SU-DHL-6 (cell line): Measurements from ENCODE around the gene HNRNPA1.
"Not testable (repeated sequence)": the region's sequence is repeated elsewhere in the genome, so short reads cannot be mapped to it uniquely, and the experiment has no call there.

Experiments
- H2AFZ ChIP-seq: fragments of 200-600 bp; sonication (generic); 2 replicates; pipeline ENCODE4 v1.6.1; 2014; ENCODE audit warnings: low read depth, mild to moderate bottlenecking, moderate library complexity, mixed read lengths, antibody characterized with exemption, low read length; ENCODE audit not compliant: severe bottlenecking
- H3F3A ChIP-seq: fragments of 200-600 bp; shearing (Covaris generic); 2 replicates; pipeline ENCODE4 v1.6.0; 2016; ENCODE audit warnings: antibody characterized with exemption, mild to moderate bottlenecking; ENCODE audit not compliant: insufficient read depth
- H3K27ac ChIP-seq: fragments of 200-600 bp; sonication (generic); 2 replicates; pipeline ENCODE4 v1.5.1; 2016; ENCODE audit warnings: low read depth, mild to moderate bottlenecking, low read length, moderate library complexity, mixed read lengths
- H3K27me3 ChIP-seq: fragments of 200-600 bp; sonication (generic), shearing (Covaris generic); 2 replicates; pipeline ENCODE4 v1.6.0; 2014; ENCODE audit warnings: mild to moderate bottlenecking, low read length
- H3K36me3 ChIP-seq: fragments of 200-600 bp; sonication (generic); 2 replicates; pipeline ENCODE4 v1.6.1; 2014; ENCODE audit warnings: mild to moderate bottlenecking, low read length, mixed read lengths
- H3K4me2 ChIP-seq: fragments of 300-600, 200-600 bp; shearing (Covaris generic), sonication (generic); 2 replicates; pipeline ENCODE4 v1.6.0; 2014; ENCODE audit warnings: low read length, low read depth, mild to moderate bottlenecking; ENCODE audit not compliant: poor library complexity, severe bottlenecking
- H3K4me3 ChIP-seq: fragments of 200-600 bp; sonication (generic); 2 replicates; pipeline ENCODE4 v1.5.1; 2014; ENCODE audit warnings: antibody characterized with exemption, low read length, mild to moderate bottlenecking, mixed read lengths; ENCODE audit not compliant: insufficient read depth, poor library complexity, severe bottlenecking
- H3K79me2 ChIP-seq: fragments of 200-600 bp; sonication (generic); 2 replicates; pipeline ENCODE4 v1.6.1; 2014; ENCODE audit warnings: mild to moderate bottlenecking, low read length, moderate library complexity; ENCODE audit not compliant: insufficient read depth
- H3K9ac ChIP-seq: fragments of 200-600 bp; sonication (generic); 2 replicates; pipeline ENCODE4 v1.7.0; 2014; ENCODE audit warnings: mild to moderate bottlenecking, low read length
- H3K9me2 ChIP-seq: fragments of 200-600 bp; sonication (generic); replicated peaks from 2 replicates; pipeline ENCODE4 v1.6.1; 2014; ENCODE audit warnings: low read length; ENCODE audit not compliant: insufficient read depth
- H3K9me3 ChIP-seq: fragments of 200-600 bp; sonication (generic); 2 replicates; pipeline ENCODE4 v1.6.1; 2014; ENCODE audit warnings: low read length, mixed read lengths; ENCODE audit not compliant: insufficient read depth
- H4K20me1 ChIP-seq: fragments of 200-600 bp; sonication (generic); 2 replicates; pipeline ENCODE4 v1.6.1; 2014; ENCODE audit warnings: low read depth, mild to moderate bottlenecking, antibody characterized with exemption, low read length, moderate library complexity, mixed read lengths
- CTCF ChIP-seq: fragments of 200-600 bp; sonication (generic); IDR thresholded peaks from one replicate; pipeline ENCODE4 v1.5.1; 2017; ENCODE audit warnings: antibody characterized with exemption, mild to moderate bottlenecking, low read length, moderate library complexity; ENCODE audit not compliant: insufficient read depth, poor library complexity, severe bottlenecking
- EZH2phosphoT487 ChIP-seq: fragments of 200-600 bp; sonication (generic), shearing (Covaris generic); conservative IDR thresholded peaks from 2 replicates; pipeline ENCODE4 v1.6.1; 2018; ENCODE audit warnings: mild to moderate bottlenecking, antibody characterized with exemption, low read length, moderate library complexity, mixed read lengths

HNRNPA1 gene

GRCh38 chr12:54304187-54304810 is 23.8 kb downstream of the HNRNPA1 start:
- H3K9ac ChIP-seq: no peak overlapping the region
- H3K9me3 ChIP-seq: no peaks in the 10 kb centered on the region
- no peak overlapping the region for H3K27ac ChIP-seq
- H4K20me1 ChIP-seq: no peaks in the 10 kb centered on the region
- H3K4me3 ChIP-seq: no peak overlapping the region
- TF ChIP-seq EZH2phosphoT487 (no peak), CTCF (no peak)
- no peak overlapping the region for H3K4me2 ChIP-seq
- H3F3A ChIP-seq: no peaks in the 10 kb centered on the region
- H3K79me2 ChIP-seq: no peaks in the 10 kb centered on the region
- H3K36me3 ChIP-seq: no peaks in the 10 kb centered on the region
- no peaks in the 10 kb centered on the region for H3K9me2 ChIP-seq
- no peaks in the 10 kb centered on the region for H3K27me3 ChIP-seq
- no peak overlapping the region for H2AFZ ChIP-seq

- H3K36me3 ChIP-seq: no peaks in the 10 kb centered on the region
- no peaks in the 10 kb centered on the region for H4K20me1 ChIP-seq
- no peak overlapping the region for H3K9ac ChIP-seq
- no peak overlapping the region for H3K27ac ChIP-seq
- TF ChIP-seq CTCF (no peak), EZH2phosphoT487 (no peak)
- H3K9me2 ChIP-seq: no peaks in the 10 kb centered on the region
- H3K79me2 ChIP-seq: no peaks in the 10 kb centered on the region
- H3K4me2 ChIP-seq: no peak overlapping the region
- no peaks in the 10 kb centered on the region for H3K27me3 ChIP-seq
- H3K9me3 ChIP-seq: no peaks in the 10 kb centered on the region
- H2AFZ ChIP-seq: no peak overlapping the region
- no peaks in the 10 kb centered on the region for H3F3A ChIP-seq
- no peak overlapping the region for H3K4me3 ChIP-seq
These were observed 26.6 kb downstream of the HNRNPA1 start for GRCh38 chr12:54306925-54307741.

GRCh38 chr12:54311051-54311450 is 30.5 kb downstream of the HNRNPA1 start:
- no peak for TF ChIP-seq EZH2phosphoT487
- no peak for TF ChIP-seq CTCF

GRCh38 chr12:54312309-54312708 is 31.8 kb downstream of the HNRNPA1 start:
- not testable (repeated sequence) for H3K9me2 ChIP-seq, H3K4me2 ChIP-seq, H3K79me2 ChIP-seq, H3K9ac ChIP-seq, H3K27me3 ChIP-seq, H3F3A ChIP-seq, H3K9me3 ChIP-seq, H3K4me3 ChIP-seq, H4K20me1 ChIP-seq, H3K36me3 ChIP-seq, H3K27ac ChIP-seq, H2AFZ ChIP-seq

More at GRCh38 chr12:54311051-54311450, 30.5 kb downstream of the HNRNPA1 start:
- no peak overlapping the region for H3K9ac ChIP-seq
- no peak overlapping the region for H2AFZ ChIP-seq
- no peaks in the 10 kb centered on the region for H3K79me2 ChIP-seq
- H3K9me3 ChIP-seq: no peaks in the 10 kb centered on the region
- no peak overlapping the region for H3K4me2 ChIP-seq
- no peaks in the 10 kb centered on the region for H4K20me1 ChIP-seq
- H3K27ac ChIP-seq: no peak overlapping the region
- no peaks in the 10 kb centered on the region for H3K9me2 ChIP-seq
- no peak overlapping the region for H3K4me3 ChIP-seq
- H3F3A ChIP-seq: no peaks in the 10 kb centered on the region
- no peaks in the 10 kb centered on the region for H3K27me3 ChIP-seq
- H3K36me3 ChIP-seq: no peaks in the 10 kb centered on the region
